Measurements from ENCODE around the gene UAP1L1.
A peak's percentile ranks its signal among the peaks of the same experiment; 100 is the strongest.

UAP1L1 gene

GRCh38 chr9:137114613-137115393 lies 37.5 kb downstream of the UAP1L1 start, which contains the start of gene DPP7:
DPP7 (minus strand) TSS chr9:137114733; CDS start chr9:137114713, 20 bp downstream.
- H3K27ac ChIP-seq: no peak within 1 kb of the TSS

GRCh38 chr9:137115394-137116026 lies 38.2 kb downstream of the UAP1L1 start:
- Histone ChIP-seq H3K27ac (no peak overlapping the region), H2AFZ (ENCODE audit: low read depth) (no peak overlapping the region), H4K20me1 (ENCODE audit: insufficient read depth) (no peaks in the 10 kb centered on the region), H3K36me3 (ENCODE audit: insufficient read depth) (no peaks in the 10 kb centered on the region), H3K9ac (no peak overlapping the region), H3K4me2 (no peak overlapping the region), H3K4me1 (ENCODE audit: low read depth, poor library complexity, severe bottlenecking) (peaks cover 8% of the 10 kb centered on the region), H3K79me2 (ENCODE audit: insufficient read depth, low read depth) (no peaks in the 10 kb centered on the region), H3K4me3 (IDR thresholded peaks at IDR 0.05; ENCODE audit: insufficient read depth, low read depth, low read length) (no peak overlapping the region), H3K27me3 (ENCODE audit: insufficient read depth, low read depth) (peaks cover 48% of the 10 kb centered on the region)
- TF ChIP-seq CTCF (conservative IDR thresholded peaks at IDR 0.05; ENCODE audit: low read depth, low read length): no peak

More at GRCh38 chr9:137114613-137115393, 37.5 kb downstream of the UAP1L1 start, which contains the start of gene DPP7:
- Histone ChIP-seq H2AFZ (ENCODE audit: low read depth) (peak within 1 kb of the TSS; percentile 47), H3K9ac (no peak within 1 kb of the TSS), H3K4me3 (IDR thresholded peaks at IDR 0.05; ENCODE audit: insufficient read depth, low read depth, low read length) (no peak within 1 kb of the TSS), H3K36me3 (ENCODE audit: insufficient read depth) (no peaks in the 10 kb centered on the region), H3K4me2 (peak within 1 kb of the TSS; percentile 36; the same call in 1 of the 2 replicates), H3K79me2 (ENCODE audit: insufficient read depth, low read depth) (no peaks in the 10 kb centered on the region), H3K4me1 (ENCODE audit: low read depth, poor library complexity, severe bottlenecking) (peaks cover 8% of the 10 kb centered on the region), H3K27me3 (ENCODE audit: insufficient read depth, low read depth) (peaks cover 42% of the 10 kb centered on the region; the same call in 1 of the 2 replicates), H4K20me1 (ENCODE audit: insufficient read depth) (no peaks in the 10 kb centered on the region)
- TF ChIP-seq CTCF (conservative IDR thresholded peaks at IDR 0.05; ENCODE audit: low read depth, low read length): no peak

- H3K27ac ChIP-seq: no peak overlapping the region
- no peak overlapping the region for H3K4me2 ChIP-seq
- peaks cover 12% of the 10 kb centered on the region for H3K4me1 ChIP-seq (ENCODE audit: low read depth, poor library complexity, severe bottlenecking)
- H3K4me3 ChIP-seq (IDR thresholded peaks at IDR 0.05; ENCODE audit: insufficient read depth, low read depth, low read length): no peak overlapping the region
- H3K27me3 ChIP-seq (ENCODE audit: insufficient read depth, low read depth): peaks cover 53% of the 10 kb centered on the region
- no peak overlapping the region for H2AFZ ChIP-seq (ENCODE audit: low read depth)
- no peak for TF ChIP-seq CTCF (conservative IDR thresholded peaks at IDR 0.05; ENCODE audit: low read depth, low read length)
- no peaks in the 10 kb centered on the region for H3K36me3 ChIP-seq (ENCODE audit: insufficient read depth)
- no peaks in the 10 kb centered on the region for H3K79me2 ChIP-seq (ENCODE audit: insufficient read depth, low read depth)
- H3K9ac ChIP-seq: no peak overlapping the region
- no peaks in the 10 kb centered on the region for H4K20me1 ChIP-seq (ENCODE audit: insufficient read depth)
Measured at GRCh38 chr9:137116027-137116507, 38.8 kb downstream of the UAP1L1 start.

- no peak overlapping the region for H3K4me2 ChIP-seq
- no peak overlapping the region for H3K9ac ChIP-seq
- no peaks in the 10 kb centered on the region for H4K20me1 ChIP-seq (ENCODE audit: insufficient read depth)
- H3K27me3 ChIP-seq (ENCODE audit: insufficient read depth, low read depth): peaks cover 57% of the 10 kb centered on the region
- H3K4me1 ChIP-seq (ENCODE audit: low read depth, poor library complexity, severe bottlenecking): peaks cover 16% of the 10 kb centered on the region
- no peak overlapping the region for H3K27ac ChIP-seq
- no peak overlapping the region for H2AFZ ChIP-seq (ENCODE audit: low read depth)
- H3K79me2 ChIP-seq (ENCODE audit: insufficient read depth, low read depth): no peaks in the 10 kb centered on the region
- H3K36me3 ChIP-seq (ENCODE audit: insufficient read depth): no peaks in the 10 kb centered on the region
- TF ChIP-seq CTCF (conservative IDR thresholded peaks at IDR 0.05; ENCODE audit: low read depth, low read length): no peak
- no peak overlapping the region for H3K4me3 ChIP-seq (IDR thresholded peaks at IDR 0.05; ENCODE audit: insufficient read depth, low read depth, low read length)
Measured at GRCh38 chr9:137116728-137117127, 39.4 kb downstream of the UAP1L1 start.

Measured in KMS-11 (cell line).